SK-N-SH (cell line): ENCODE results near the gene GTF3C2. TPM values are rescaled to one million over a fixed set of nuclear protein-coding genes. Genes with fewer than 3 reads are reported as not detected.

Experiments
- CTCF ChIA-PET: fragments of 300-600, 350-600 bp; formaldehyde crosslinking; extraction: SDS; loops from one replicate; lab custom pipeline; 2021; lab: Yijun Ruan, JAX
- POLR2A ChIA-PET: fragments of 350-600 bp; sonication (Branson Sonifier 250); formaldehyde crosslinking; extraction: SDS; loops from one replicate; lab custom pipeline; 2020; ENCODE audit warnings: antibody characterized with exemption, inconsistent platforms; lab: Yijun Ruan, JAX
- DNase-seq: peaks from one replicate; pipeline ENCODE4 v3.0.0; 2012
- H2AFZ ChIP-seq: fragments of 200-600 bp; sonication (generic); 2 replicates; pipeline ENCODE4 v1.8.1; 2016; ENCODE audit warnings: antibody characterized with exemption, mild to moderate bottlenecking, low read depth
- H3F3A ChIP-seq: fragments of 200-600 bp; sonication (generic); replicated peaks from 2 replicates; pipeline ENCODE3; 2016; ENCODE audit warnings: antibody characterized with exemption, mild to moderate bottlenecking; ENCODE audit not compliant: insufficient read depth
- H3K27ac ChIP-seq, 2 experiments: fragments of 200-500 bp in 1 of 2; fragments of 200-600 bp in 1 of 2; sonication (Bioruptor generic) in 1 of 2; sonication (generic), shearing (Covaris generic) in 1 of 2; 2 replicates each; pipeline versions ENCODE4 v1.5.1 to v1.6.1; 2014 to 2016; ENCODE audit warnings: low read depth in 2 of 2, inconsistent platforms in 1 of 2, low read length in 1 of 2, mild to moderate bottlenecking in 1 of 2, mixed read lengths in 1 of 2
- H3K27me3 ChIP-seq: fragments of 200-600 bp; sonication (generic), shearing (Covaris generic); 2 replicates; pipeline ENCODE4 v1.6.1; 2016; ENCODE audit warnings: mixed run types; ENCODE audit not compliant: insufficient read depth
- H3K36me3 ChIP-seq, 2 experiments: fragments of 200-500 bp in 1 of 2; fragments of 200-600 bp in 1 of 2; sonication (Bioruptor generic) in 1 of 2; sonication (generic) in 1 of 2; replicated peaks in 1 of 2; 2 replicates each; pipeline versions ENCODE3 to v1.5.1; 2014 to 2016; ENCODE audit warnings: low read length in 1 of 2, mild to moderate bottlenecking in 1 of 2; ENCODE audit not compliant: insufficient read depth in 2 of 2, control insufficient read depth in 1 of 2
- H3K4me1 ChIP-seq, 2 experiments: fragments of 200-500 bp in 1 of 2; fragments of 200-600 bp in 1 of 2; sonication (Bioruptor generic) in 1 of 2; sonication (generic), shearing (Covaris generic) in 1 of 2; 2 replicates each; pipeline versions ENCODE4 v1.5.1 to v1.6.1; 2014 to 2016; ENCODE audit warnings: low read depth in 1 of 2, low read length in 1 of 2, mixed run types in 1 of 2; ENCODE audit not compliant: insufficient read depth in 2 of 2, control insufficient read depth in 1 of 2
- H3K4me2 ChIP-seq: fragments of 200-600 bp; sonication (generic), shearing (Covaris generic); 2 replicates; pipeline ENCODE4 v1.6.1; 2017; ENCODE audit warnings: mixed run types
- H3K4me3 ChIP-seq, 2 experiments: fragments of 200-500 bp in 1 of 2; fragments of 200-600 bp in 1 of 2; sonication (Bioruptor generic) in 1 of 2; sonication (generic), shearing (Covaris generic) in 1 of 2; 2 replicates each; pipeline versions ENCODE4 v1.5.1 to v1.8.1; 2014 to 2016; ENCODE audit warnings: low read depth in 2 of 2, inconsistent platforms in 1 of 2, low read length in 1 of 2, mild to moderate bottlenecking in 1 of 2, mixed read lengths in 1 of 2, moderate library complexity in 1 of 2
- H3K79me2 ChIP-seq: fragments of 200-600 bp; sonication (generic); 2 replicates; pipeline ENCODE4 v1.8.1; 2017; ENCODE audit warnings: mild to moderate bottlenecking; ENCODE audit not compliant: insufficient read depth
- H3K9ac ChIP-seq: fragments of 200-600 bp; sonication (generic); 2 replicates; pipeline ENCODE4 v1.6.1; 2017; ENCODE audit warnings: mixed run types
- H3K9me2 ChIP-seq: fragments of 200-600 bp; sonication (generic); 2 replicates; pipeline ENCODE4 v1.6.1; 2017; ENCODE audit warnings: mixed run types
- H3K9me3 ChIP-seq: fragments of 200-600 bp; sonication (generic); 2 replicates; pipeline ENCODE4 v1.6.1; 2017; ENCODE audit warnings: mixed run types, mild to moderate bottlenecking, moderate library complexity
- H4K20me1 ChIP-seq: fragments of 200-600 bp; sonication (generic); 2 replicates; pipeline ENCODE4 v1.6.1; 2017; ENCODE audit warnings: mild to moderate bottlenecking, mixed run types; ENCODE audit not compliant: insufficient read depth
- CHD2 ChIP-seq: fragments of 150-350 bp; IDR thresholded peaks from 2 replicates; pipeline ENCODE4 v1.6.1; 2018; ENCODE audit warnings: low read length; ENCODE audit not compliant: partially characterized antibody
- CTCF ChIP-seq: fragments of 200-600 bp; sonication (generic); IDR thresholded peaks from 2 replicates; pipeline ENCODE4 v1.6.1; 2017; ENCODE audit warnings: antibody characterized with exemption, mild to moderate bottlenecking, moderate library complexity
- ELF1 ChIP-seq: IDR thresholded peaks from 2 replicates; pipeline ENCODE4 v1.4.0; 2012
- EP300 ChIP-seq, 2 experiments: IDR thresholded peaks; 2 replicates each; pipeline versions ENCODE4 v1.4.0 to v1.6.1; 2012; ENCODE audit warnings: borderline replicate concordance in 1 of 2, low read depth in 1 of 2, low read length in 1 of 2
- EZH2phosphoT487 ChIP-seq: fragments of 200-600 bp; sonication (generic); IDR thresholded peaks from 2 replicates; pipeline ENCODE4 v1.6.1; 2017; ENCODE audit warnings: low read depth, mixed run types, mild to moderate bottlenecking, antibody characterized with exemption, moderate library complexity, borderline replicate concordance
- FOSL2 ChIP-seq: IDR thresholded peaks from 2 replicates; pipeline ENCODE4 v1.4.0; 2012; ENCODE audit warnings: low read depth, mild to moderate bottlenecking, moderate library complexity, borderline replicate concordance
- FOXJ3 ChIP-seq: sonication (generic); formaldehyde crosslinking; IDR thresholded peaks from 2 replicates; pipeline ENCODE4 v1.5.1; 2020; ENCODE audit warnings: mild to moderate bottlenecking, missing genetic modification reagents
- FOXM1 ChIP-seq: IDR thresholded peaks from 2 replicates; pipeline ENCODE4 v1.4.0; 2012; ENCODE audit warnings: low read depth, mild to moderate bottlenecking
- GABPA ChIP-seq: IDR thresholded peaks from 2 replicates; pipeline ENCODE4 v1.4.0; 2012; ENCODE audit warnings: low read depth, mild to moderate bottlenecking
- GATA2 ChIP-seq: sonication (generic); formaldehyde crosslinking; IDR thresholded peaks from 2 replicates; pipeline ENCODE4 v1.5.0; 2020; ENCODE audit warnings: mild to moderate bottlenecking, missing genetic modification reagents
- JUND ChIP-seq: IDR thresholded peaks from 2 replicates; pipeline ENCODE4 v1.4.0; 2012
- MXI1 ChIP-seq: IDR thresholded peaks from 2 replicates; pipeline ENCODE4 v1.6.1; 2012; ENCODE audit warnings: mild to moderate bottlenecking, low read depth, low read length, improper control_type of control experiment
- NFIC ChIP-seq: IDR thresholded peaks from 2 replicates; pipeline ENCODE4 v1.4.0; 2012; ENCODE audit warnings: borderline replicate concordance
- PBX3 ChIP-seq: IDR thresholded peaks from 2 replicates; pipeline ENCODE4; 2012
- REST ChIP-seq: IDR thresholded peaks from 2 replicates; pipeline ENCODE4 v1.6.1; 2012; ENCODE audit warnings: mild to moderate bottlenecking, low read depth, low read length, moderate library complexity
- RFX5 ChIP-seq: IDR thresholded peaks from 2 replicates; pipeline ENCODE4 v1.6.1; 2012; ENCODE audit warnings: mild to moderate bottlenecking, improper control_type of control experiment, low read length
- SIN3A ChIP-seq: IDR thresholded peaks from 2 replicates; pipeline ENCODE4 v1.6.1; 2012; ENCODE audit warnings: low read depth, mild to moderate bottlenecking, low read length, moderate library complexity, borderline replicate concordance
- SMC3 ChIP-seq: IDR thresholded peaks from 2 replicates; pipeline ENCODE4 v1.6.1; 2012; ENCODE audit warnings: low read depth, low read length, improper control_type of control experiment
- TAF1 ChIP-seq: IDR thresholded peaks from 2 replicates; pipeline ENCODE4 v1.6.1; 2012; ENCODE audit warnings: low read depth, mild to moderate bottlenecking, low read length, moderate library complexity, borderline replicate concordance
- TCF12 ChIP-seq: IDR thresholded peaks from 2 replicates; pipeline ENCODE4 v1.4.0; 2012
- TEAD4 ChIP-seq: IDR thresholded peaks from 2 replicates; pipeline ENCODE4 v1.4.0; 2012; ENCODE audit warnings: mild to moderate bottlenecking, borderline replicate concordance; ENCODE audit not compliant: insufficient read depth
- USF1 ChIP-seq: IDR thresholded peaks from 2 replicates; pipeline ENCODE4 v1.4.0; 2012; ENCODE audit warnings: low read depth, borderline replicate concordance
- USF2 ChIP-seq: fragments of 150-350 bp; IDR thresholded peaks from 2 replicates; pipeline ENCODE4 v1.6.1; 2017; ENCODE audit warnings: antibody characterized with exemption, low read length, low read depth, borderline replicate concordance
- YY1 ChIP-seq: IDR thresholded peaks from 2 replicates; pipeline ENCODE4 v1.4.0; 2012; ENCODE audit warnings: low read depth, mild to moderate bottlenecking
- WGBS: methylation state at CpG from one replicate; pipeline ENCODE4 v1.1.6; 2017; ENCODE audit warnings: low lambda C conversion rate; 5-methylcytosine and 5-hydroxymethylcytosine counted together
- polyA plus RNA-seq, 3 experiments: library from polyadenylated mRNA; depleted of rRNA; stranded (reverse); fragments of >200 nt; gene quantifications; 2 replicates each; pipeline ENCODE4 v1.2.3, GENCODE V29; 2012

The GTF3C2 gene
- 65.8 and 76.0 TPM in 2 replicates for polyA plus RNA-seq (2012; rRNA removed)
- 44.7 and 53.9 TPM in 2 replicates for polyA plus RNA-seq (2012; cell fraction: cytosol; rRNA removed)
- polyA plus RNA-seq (2012; cell fraction: nucleus; rRNA removed) = 131 and 185 TPM in 2 replicates

- H3K4me2 ChIP-seq = peak within 1 kb of the TSS; percentile 91
- peak within 1 kb of the TSS; percentile 80 for H2AFZ ChIP-seq
- ChIA-PET CTCF (interaction anchor here (0.8 to 2.5 kb wide), 6 partner anchors 12 to 91 kb away, joined by 3 to 16 read pairs (median 3); partner anchors contain the start of genes EIF2B4, SNX17 and ZNF513), POLR2A (interaction anchor here (0.5 to 2.8 kb wide), 18 partner anchors 8 to 284 kb away, joined by 3 to 24 read pairs (median 6); partner anchors contain the start of genes EIF2B4, MPV17, NRBP1 and PPM1G)
- H3K9ac ChIP-seq = peak within 1 kb of the TSS; percentile 87
- H3F3A ChIP-seq = peaks cover 23% of the 10 kb centered on the region
- H3K9me3 ChIP-seq = no peaks in the 10 kb centered on the region
- H3K9me2 ChIP-seq = no peaks in the 10 kb centered on the region
- no peaks in the 10 kb centered on the region for H3K27me3 ChIP-seq
- H3K79me2 ChIP-seq = peaks cover 78% of the 10 kb centered on the region
- DNase-seq = peak; percentile 97
- 1% methylated on average over 38 of the region's 67 CpGs for WGBS
- peaks cover 4% of the 10 kb centered on the region; the same call in 1 of the 2 replicates for H4K20me1 ChIP-seq
- H3K36me3 ChIP-seq = peaks cover 0 to 7% of the 10 kb centered on the region in 2 experiments
- peaks cover 7 to 19% of the 10 kb centered on the region in 2 experiments; a peak in 3 of 4 replicates for H3K4me1 ChIP-seq
- peak within 1 kb of the TSS; percentile 90 to 93 for H3K27ac ChIP-seq
- peak within 1 kb of the TSS; percentile 87 to 93 for H3K4me3 ChIP-seq
- peak; percentile 46; the same call in 1 of the 2 replicates for TF ChIP-seq REST
- TF ChIP-seq CTCF = no peak
- 0 out of 2 replicates have a peak, but pooled peaks have one; percentile 18 for TF ChIP-seq TEAD4
- TF ChIP-seq SMC3 = no peak
- TF ChIP-seq USF1 = 0 out of 2 replicates have a peak, but pooled peaks have one; percentile 19
- peak; percentile 48 for TF ChIP-seq PBX3
- no peak for TF ChIP-seq NFIC
- TF ChIP-seq CHD2 = peak; percentile 93
- TF ChIP-seq ELF1 = peak; percentile 80
- peak; percentile 50 for TF ChIP-seq TCF12
- peak; percentile 96 for TF ChIP-seq YY1
- no peak for TF ChIP-seq EZH2phosphoT487
- no peak; the same call in 1 of the 2 replicates for TF ChIP-seq FOSL2
- TF ChIP-seq RFX5 = no peak; the same call in 1 of the 2 replicates
- TF ChIP-seq GABPA = peak; percentile 71
- peak; percentile 75 for TF ChIP-seq SIN3A
- TF ChIP-seq MXI1 = peak; percentile 98
- peak in 1 of 2 experiments; percentile 24; a peak in 1 of 4 replicates for TF ChIP-seq EP300 (IDR thresholded peaks at IDR 0.05; ENCODE audit: borderline replicate concordance in 1 of 2, low read depth in 1 of 2, low read length in 1 of 2)
- peak; percentile 37 for TF ChIP-seq FOXJ3
- TF ChIP-seq FOXM1 = no peak
- TF ChIP-seq USF2 = no peak; the same call in 1 of the 2 replicates
- TF ChIP-seq GATA2 (CRISPR knock-in tag) = no peak
- no peak for TF ChIP-seq JUND
- peak; percentile 88 for TF ChIP-seq TAF1
Observed at GRCh38 chr2:27356382-27357181, at the start of gene GTF3C2. Gene GTF3C2 (minus strand): TSS chr2:27356764. CDS start chr2:27343554, 13,210 bp downstream.
